RWPE1 (cell line): ENCODE results near the gene CDH26.
"Not testable (repeated sequence)": the region's sequence is repeated elsewhere in the genome, so short reads cannot be mapped to it uniquely, and the experiment has no call there.

Experiments
- CTCF ChIA-PET: fragments of 350-600 bp; sonication (Branson Sonifier 250); formaldehyde crosslinking; extraction: SDS; loops from one replicate; lab custom pipeline; 2021; lab: Yijun Ruan, JAX
- POLR2A ChIA-PET: fragments of 400-600 bp; formaldehyde crosslinking; extraction: SDS; loops from one replicate; lab custom pipeline; 2020; ENCODE audit warnings: antibody characterized with exemption; ENCODE audit not compliant: low non-redundant PET; lab: Yijun Ruan, JAX
- DNase-seq: peaks from one replicate; pipeline ENCODE4 v3.0.0; 2012; ENCODE audit warnings: low spot score
- H3K27ac ChIP-seq: fragments of 450-650 bp; 2 replicates; pipeline ENCODE4 v1.5.1; 2017
- TF ChIP-seq, protein P1 (sequence below): fragments of 450-650 bp; conservative IDR thresholded peaks from 2 replicates; pipeline ENCODE4 v1.5.1; 2017; ENCODE audit warnings: low read depth, mild to moderate bottlenecking

CDH26 gene

GRCh38 chr20:59954718-59955117 is 3.5 kb upstream of the CDH26 start:
- DNase-seq, result no peak
- POLR2A ChIA-PET, result no interaction called here
- H3K27ac ChIP-seq, result no peak overlapping the region
- TF ChIP-seq, protein P1, sequence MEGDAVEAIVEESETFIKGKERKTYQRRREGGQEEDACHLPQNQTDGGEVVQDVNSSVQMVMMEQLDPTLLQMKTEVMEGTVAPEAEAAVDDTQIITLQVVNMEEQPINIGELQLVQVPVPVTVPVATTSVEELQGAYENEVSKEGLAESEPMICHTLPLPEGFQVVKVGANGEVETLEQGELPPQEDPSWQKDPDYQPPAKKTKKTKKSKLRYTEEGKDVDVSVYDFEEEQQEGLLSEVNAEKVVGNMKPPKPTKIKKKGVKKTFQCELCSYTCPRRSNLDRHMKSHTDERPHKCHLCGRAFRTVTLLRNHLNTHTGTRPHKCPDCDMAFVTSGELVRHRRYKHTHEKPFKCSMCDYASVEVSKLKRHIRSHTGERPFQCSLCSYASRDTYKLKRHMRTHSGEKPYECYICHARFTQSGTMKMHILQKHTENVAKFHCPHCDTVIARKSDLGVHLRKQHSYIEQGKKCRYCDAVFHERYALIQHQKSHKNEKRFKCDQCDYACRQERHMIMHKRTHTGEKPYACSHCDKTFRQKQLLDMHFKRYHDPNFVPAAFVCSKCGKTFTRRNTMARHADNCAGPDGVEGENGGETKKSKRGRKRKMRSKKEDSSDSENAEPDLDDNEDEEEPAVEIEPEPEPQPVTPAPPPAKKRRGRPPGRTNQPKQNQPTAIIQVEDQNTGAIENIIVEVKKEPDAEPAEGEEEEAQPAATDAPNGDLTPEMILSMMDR, result no peak
- CTCF ChIA-PET, result interaction anchor here (1.2 to 2.0 kb wide), 2 partner anchors 95 to 97 kb away, joined by 5 to 11 read pairs; no protein-coding TSS in a partner anchor

GRCh38 chr20:59955131-59955796 is 3.0 kb upstream of the CDH26 start:
- peak; percentile 39 for DNase-seq
- ChIA-PET POLR2A (no interaction called here), CTCF (interaction anchor here (0.9 to 2.0 kb wide), 2 partner anchors 12 to 95 kb away, joined by 6 to 11 read pairs; no protein-coding TSS in a partner anchor)
- H3K27ac ChIP-seq, result no peak overlapping the region
- TF ChIP-seq, protein P1, result peak; percentile 26; the same call in 1 of the 2 replicates

DNA sequence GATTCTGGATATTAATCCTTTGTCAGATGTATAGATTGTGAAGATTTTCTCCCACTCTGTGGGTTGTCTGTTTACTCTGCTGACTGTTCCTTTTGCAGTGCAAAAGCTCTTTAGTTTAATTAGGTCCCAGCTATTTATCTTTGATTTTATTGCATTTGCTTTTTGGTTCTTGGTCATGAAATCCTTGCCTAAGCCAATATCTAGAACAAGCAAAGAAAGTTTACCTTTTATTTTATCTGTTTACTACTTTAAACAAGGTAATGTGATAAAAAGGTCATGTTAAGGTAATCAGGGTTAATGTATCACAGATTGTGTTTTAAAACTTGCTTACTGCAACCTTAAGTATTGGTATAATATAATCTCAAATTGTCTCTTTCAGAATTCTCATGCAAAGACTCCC is 655 bp upstream of the CDH26 start:
- DNase-seq, POLR2A ChIA-PET, H3K27ac ChIP-seq: not testable (repeated sequence)
- CTCF ChIA-PET, result interaction anchor here (0.7 to 1.3 kb wide), 2 partner anchors 17 to 92 kb away, joined by 3 to 4 read pairs; no protein-coding TSS in a partner anchor

- DNase-seq, result no peak
- TF ChIP-seq, protein P1, result no peak
- ChIA-PET POLR2A (no interaction called here), CTCF (interaction anchor here (0.6 to 1.3 kb wide), 4 partner anchors 10 to 153 kb away, joined by 3 to 5 read pairs (median 4); no protein-coding TSS in a partner anchor)
- H3K27ac ChIP-seq, result no peak overlapping the region
These were observed 403 bp downstream of the CDH26 start for GRCh38 chr20:59958626-59959025.

GRCh38 chr20:59961423-59961822 is 3.2 kb downstream of the CDH26 start:
- ChIA-PET CTCF (interaction anchor here (0.6 to 1.1 kb wide), 3 partner anchors 10 to 88 kb away, joined by 3 read pairs; no protein-coding TSS in a partner anchor), POLR2A (no interaction called here)
- H3K27ac ChIP-seq, result no peak overlapping the region
- TF ChIP-seq, protein P1, result no peak
- peak; percentile 44 for DNase-seq

DNA sequence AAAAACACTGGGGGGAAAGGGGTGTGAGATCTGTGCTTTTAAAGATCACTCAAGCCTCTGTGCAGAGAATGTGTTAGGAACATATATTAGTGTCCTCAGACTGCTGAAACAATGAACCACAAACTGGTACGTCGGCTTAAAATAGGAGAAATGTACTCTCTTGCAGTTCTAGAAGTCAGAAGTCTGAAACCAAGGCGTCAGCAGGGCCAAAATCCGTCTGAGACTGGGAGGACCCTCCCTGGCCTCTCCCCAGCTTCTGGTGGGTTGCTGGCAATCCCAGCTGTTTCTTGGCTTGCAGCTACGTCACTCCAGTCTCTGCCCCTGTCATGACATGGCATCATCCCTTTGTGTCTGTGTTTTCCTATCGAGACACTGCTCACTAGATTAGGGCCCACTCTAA is 3.9 kb downstream of the CDH26 start:
- ChIA-PET POLR2A (interaction anchor here (1.2 kb wide), 1 partner anchor 18 kb away, joined by 3 read pairs; no protein-coding TSS in a partner anchor), CTCF (interaction anchor here (0.7 to 1.1 kb wide), 2 partner anchors 12 to 15 kb away, joined by 3 read pairs; no protein-coding TSS in a partner anchor)
- TF ChIP-seq, protein P1, result no peak
- H3K27ac ChIP-seq, result no peak overlapping the region
- no peak for DNase-seq

GRCh38 chr20:59966428-59966827 is 8.2 kb downstream of the CDH26 start:
- DNase-seq, result no peak
- no peak overlapping the region for H3K27ac ChIP-seq
- TF ChIP-seq, protein P1, result no peak
- CTCF ChIA-PET, result interaction anchor here (0.6 kb wide), 1 partner anchor 57 kb away, joined by 4 read pairs; no protein-coding TSS in a partner anchor
- POLR2A ChIA-PET, result no interaction called here
